Panc1 (cell line): ENCODE results near the gene ARHGAP18. TPM values are rescaled to one million over a fixed set of nuclear protein-coding genes. Genes with fewer than 3 reads are reported as not detected.

ENCODE experiments used
- ATAC-seq: fragments of 200-7000 bp; cut with Tn5 transposase; 2 replicates; pipeline ENCODE4 v1.9.1; 2020; ENCODE audit warnings: mild to moderate bottlenecking, moderate library complexity
- BruUV-seq: library from RNA; stranded (reverse); fragments of 400-500 nt; replicated peaks from 2 replicates; lab custom pipeline; 2021; lab: Mats Ljungman, UMichigan
- CTCF ChIA-PET: fragments of 300-600 bp; sonication (Branson Sonifier 250); formaldehyde crosslinking; loops from one replicate; lab custom pipeline; 2022; ENCODE audit warnings: antibody characterized with exemption; lab: Charles Lee
- POLR2A ChIA-PET: fragments of 300-600 bp; sonication (Branson Sonifier 250); formaldehyde crosslinking; loops from one replicate; lab custom pipeline; 2022; ENCODE audit warnings: antibody characterized with exemption; lab: Charles Lee
- DNase-seq: peaks from one replicate; pipeline ENCODE4 v3.0.0-alpha.2; 2010; ENCODE audit warnings: low read depth, low spot score
- H3K27ac ChIP-seq: 2 replicates; pipeline ENCODE4 v1.5.1; 2011; ENCODE audit warnings: mild to moderate bottlenecking, low read length, inconsistent platforms
- H3K27me3 ChIP-seq: fragments of 200-500 bp; sonication (Bioruptor generic); 2 replicates; pipeline ENCODE4 v1.6.0; 2014; ENCODE audit warnings: low read length, inconsistent platforms; ENCODE audit not compliant: control insufficient read depth, insufficient read depth
- H3K36me3 ChIP-seq: fragments of 200-500 bp; sonication (Bioruptor generic); 2 replicates; pipeline ENCODE4 v1.5.1; 2014; ENCODE audit warnings: inconsistent platforms, mild to moderate bottlenecking, low read length, moderate library complexity; ENCODE audit not compliant: control insufficient read depth, insufficient read depth
- H3K4me1 ChIP-seq: 2 replicates; pipeline ENCODE4 v1.5.1; 2011; ENCODE audit warnings: inconsistent platforms, mild to moderate bottlenecking, low read length, moderate library complexity; ENCODE audit not compliant: control insufficient read depth, insufficient read depth
- H3K4me3 ChIP-seq, 2 experiments: 2 replicates each; pipeline ENCODE4 v1.5.1; 2011 to 2012; ENCODE audit warnings: low read depth in 2 of 2, low read length in 2 of 2, mild to moderate bottlenecking in 2 of 2, inconsistent platforms in 1 of 2, moderate library complexity in 1 of 2
- H3K9me3 ChIP-seq: fragments of 200-500 bp; sonication (Bioruptor generic); 2 replicates; pipeline ENCODE4 v1.5.1; 2014; ENCODE audit warnings: low read depth, mild to moderate bottlenecking, inconsistent platforms, low read length, moderate library complexity; ENCODE audit not compliant: control insufficient read depth, insufficient read depth
- CTCF ChIP-seq: fragments of 450-650 bp; IDR thresholded peaks from 2 replicates; pipeline ENCODE4 v1.5.1; 2017; ENCODE audit warnings: mild to moderate bottlenecking
- POLR2AphosphoS5 ChIP-seq: IDR thresholded peaks from 2 replicates; pipeline ENCODE4 v1.6.1; 2012; ENCODE audit warnings: mild to moderate bottlenecking, low read depth, low read length, moderate library complexity
- REST ChIP-seq, 2 experiments: IDR thresholded peaks; 2 replicates each; pipeline ENCODE4 v1.6.1; 2011 to 2012; ENCODE audit warnings: low read depth in 2 of 2, control low read depth in 1 of 2, low read length in 1 of 2, mild to moderate bottlenecking in 1 of 2, moderate library complexity in 1 of 2; ENCODE audit not compliant: insufficient read depth in 1 of 2
- SIN3A ChIP-seq: IDR thresholded peaks from 2 replicates; pipeline ENCODE4 v1.6.1; 2012; ENCODE audit warnings: low read depth, mild to moderate bottlenecking, low read length, moderate library complexity, borderline replicate concordance; ENCODE audit not compliant: insufficient read depth
- TCF7L2 ChIP-seq: IDR thresholded peaks from 2 replicates; pipeline ENCODE4 v1.6.1; 2011; ENCODE audit warnings: mild to moderate bottlenecking, low read depth, low read length, inconsistent platforms
- in situ Hi-C: cut with HindIII; loops from 2 replicates; pipeline ENCODE4 v1.10.0; 2016; ENCODE audit warnings: low sequenced_read_pairs, low pct_unique_long_range_greater_than_20kb
- intact Hi-C: fragments of 100-400 bp; cut with micrococcal nuclease; formaldehyde crosslinking; loops from one replicate; pipeline ENCODE4 v1.10.0; 2022; ENCODE audit not compliant: unreplicated experiment
- total RNA-seq: library from RNA; stranded (reverse); gene quantifications from one replicate; pipeline ENCODE4 v1.2.1, GENCODE V29; 2021; ENCODE audit not compliant: unreplicated experiment

The ARHGAP18 gene
- total RNA-seq, 1 experiment from 2014 or later, result 11.6 TPM

GRCh38 chr6:129704708-129705107 is 5.3 kb downstream of the ARHGAP18 start:
- intact Hi-C loops, result no loop called here
- Histone ChIP-seq H3K4me3 (no peak overlapping the region), H3K36me3 (no peaks in the 10 kb centered on the region; the same call in 1 of the 2 replicates), H3K27me3 (no peaks in the 10 kb centered on the region), H3K27ac (no peak overlapping the region), H3K4me1 (no peaks in the 10 kb centered on the region), H3K9me3 (no peaks in the 10 kb centered on the region)
- DNase-seq (no peak), ATAC-seq (no peak)
- BruUV-seq, result no TSS peak
- CTCF ChIA-PET, result no interaction called here
- in situ Hi-C loops, result no loop called here
- POLR2A ChIA-PET, result no interaction called here
- no peak for TF ChIP-seq CTCF
- no peak for TF ChIP-seq POLR2AphosphoS5
- TF ChIP-seq REST (IDR thresholded peaks at IDR 0.05; ENCODE audit: insufficient read depth in 1 of 2, low read depth in 2 of 2, low read length in 1 of 2), result no peak
- TF ChIP-seq TCF7L2, result no peak
- TF ChIP-seq SIN3A, result no peak

GRCh38 chr6:129701721-129702455 is 8.1 kb downstream of the ARHGAP18 start:
- ATAC-seq (no peak; the same call in 1 of the 2 replicates), DNase-seq (no peak)
- Histone ChIP-seq H3K27me3 (no peaks in the 10 kb centered on the region), H3K9me3 (no peaks in the 10 kb centered on the region), H3K27ac (no peak overlapping the region), H3K36me3 (no peaks in the 10 kb centered on the region), H3K4me3 (no peak overlapping the region), H3K4me1 (no peaks in the 10 kb centered on the region)
- in situ Hi-C loops (no loop called here), intact Hi-C loops (no loop called here)
- TF ChIP-seq REST (IDR thresholded peaks at IDR 0.05; ENCODE audit: insufficient read depth in 1 of 2, low read depth in 2 of 2, low read length in 1 of 2) (no peak), SIN3A (no peak), TCF7L2 (no peak), CTCF (no peak), POLR2AphosphoS5 (no peak)
- ChIA-PET POLR2A (no interaction called here), CTCF (no interaction called here)
- BruUV-seq, result no TSS peak
